HL-60 (cell line): ENCODE data around the gene PRRG3.

ENCODE experiments used
- DNase-seq, 2 experiments: peaks; one replicate each; pipeline ENCODE4 v3.0.0-alpha.2; 2010 to 2020; ENCODE audit warnings: low read depth in 1 of 2, low spot score in 1 of 2
- H3K27ac ChIP-seq: fragments of 250-450 bp; sonication (Bioruptor Pico); replicated peaks from 2 replicates; pipeline ENCODE4 v1.5.1; 2020; ENCODE audit warnings: mild to moderate bottlenecking, moderate library complexity
- H3K27me3 ChIP-seq: fragments of 250-450 bp; sonication (Bioruptor Pico); 2 replicates; pipeline ENCODE4 v1.5.1; 2021; ENCODE audit warnings: mild to moderate bottlenecking, moderate library complexity; ENCODE audit not compliant: insufficient read depth, poor library complexity, severe bottlenecking
- H3K4me3 ChIP-seq: replicated peaks from 2 replicates; pipeline ENCODE4 v1.5.1; 2011; ENCODE audit warnings: mild to moderate bottlenecking, control low read depth, low read length; ENCODE audit not compliant: insufficient read depth
- CTCF ChIP-seq: IDR thresholded peaks from one replicate; pipeline ENCODE4 v1.5.1; 2011; ENCODE audit warnings: low read length, control low read depth, inconsistent platforms; ENCODE audit not compliant: insufficient read depth
- GABPA ChIP-seq: IDR thresholded peaks from 2 replicates; pipeline ENCODE4 v1.6.1; 2012; ENCODE audit warnings: low read depth
- POLR2AphosphoS5 ChIP-seq: IDR thresholded peaks from 2 replicates; pipeline ENCODE4 v1.6.1; 2012; ENCODE audit warnings: low read depth
- REST ChIP-seq: IDR thresholded peaks from 2 replicates; pipeline ENCODE4 v1.6.1; 2012; ENCODE audit warnings: low read depth; ENCODE audit not compliant: insufficient replicate concordance
- SPI1 ChIP-seq: IDR thresholded peaks from 2 replicates; pipeline ENCODE4 v1.6.1; 2012; ENCODE audit warnings: low read depth, mild to moderate bottlenecking, borderline replicate concordance

Gene PRRG3

DNA sequence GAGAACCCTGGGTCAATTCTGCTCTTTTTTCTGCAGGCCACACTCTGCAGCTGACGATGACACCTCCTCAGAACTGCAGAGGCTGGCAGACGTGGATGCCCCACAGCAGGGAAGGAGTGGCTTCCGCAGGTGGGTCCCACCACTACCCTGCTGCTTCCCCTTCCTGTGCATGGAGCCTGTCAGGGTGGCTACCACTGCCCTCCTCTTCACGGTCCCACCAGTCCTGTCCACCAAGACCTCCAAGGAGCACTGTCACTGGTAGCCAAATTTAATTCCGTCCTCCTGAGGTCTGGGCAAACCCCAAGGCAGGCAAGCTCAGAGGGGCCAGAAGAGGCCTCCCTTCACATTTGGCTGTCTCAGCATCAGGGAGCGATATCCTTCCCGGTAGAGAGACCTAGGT lies 43.5 kb downstream of the PRRG3 start:
- H3K4me3 ChIP-seq = no peak overlapping the region
- H3K27me3 ChIP-seq = no peaks in the 10 kb centered on the region
- TF ChIP-seq GABPA (no peak), REST (no peak), POLR2AphosphoS5 (no peak), SPI1 (no peak), CTCF (no peak)
- no peak overlapping the region for H3K27ac ChIP-seq
- no peak for DNase-seq

DNA sequence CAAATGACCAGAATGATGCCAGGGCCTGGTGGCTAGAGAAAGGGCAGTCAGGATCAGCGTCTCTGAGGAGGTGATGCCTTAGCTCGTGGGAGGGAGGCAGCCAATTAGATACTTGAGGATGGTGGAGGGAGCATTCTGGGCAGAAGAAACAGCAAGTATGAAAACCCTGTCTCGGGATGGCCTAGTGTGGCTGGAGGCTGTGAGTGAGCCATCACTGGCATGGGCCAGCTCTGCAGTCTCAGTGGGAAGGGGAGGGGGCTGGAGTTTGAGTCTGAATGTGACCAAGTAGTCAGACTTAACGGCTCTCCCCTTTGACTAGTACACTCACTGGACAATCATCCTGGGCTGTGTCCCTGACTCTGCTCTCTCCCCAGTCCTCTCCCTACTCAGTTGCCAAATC lies 46.3 kb downstream of the PRRG3 start:
- Histone ChIP-seq H3K27me3 (no peaks in the 10 kb centered on the region), H3K4me3 (no peak overlapping the region), H3K27ac (no peak overlapping the region)
- TF ChIP-seq GABPA = no peak
- TF ChIP-seq SPI1 = no peak
- TF ChIP-seq CTCF = no peak
- TF ChIP-seq POLR2AphosphoS5 = no peak
- TF ChIP-seq REST = no peak
- no peak for DNase-seq

- Histone ChIP-seq H3K27me3 (no peaks in the 10 kb centered on the region), H3K4me3 (no peak overlapping the region), H3K27ac (no peak overlapping the region)
- DNase-seq = no peak
- no peak for TF ChIP-seq POLR2AphosphoS5
- no peak for TF ChIP-seq SPI1
- no peak for TF ChIP-seq GABPA
- no peak for TF ChIP-seq CTCF
- TF ChIP-seq REST = no peak
Measured at GRCh38 chrX:151742311-151742710, 47.1 kb downstream of the PRRG3 start.
